ACHN (cell line): Measurements from ENCODE around the gene MARCHF10.

Experiments
- DNase-seq: peaks from one replicate; pipeline ENCODE4 v3.0.0-alpha.2; 2015
- in situ Hi-C: cut with HindIII; loops from 2 replicates; pipeline ENCODE4 v1.10.0; 2017; ENCODE audit warnings: low sequenced_read_pairs, low pct_ligation_motif_present, low pct_unique_long_range_greater_than_20kb

Gene MARCHF10

DNA sequence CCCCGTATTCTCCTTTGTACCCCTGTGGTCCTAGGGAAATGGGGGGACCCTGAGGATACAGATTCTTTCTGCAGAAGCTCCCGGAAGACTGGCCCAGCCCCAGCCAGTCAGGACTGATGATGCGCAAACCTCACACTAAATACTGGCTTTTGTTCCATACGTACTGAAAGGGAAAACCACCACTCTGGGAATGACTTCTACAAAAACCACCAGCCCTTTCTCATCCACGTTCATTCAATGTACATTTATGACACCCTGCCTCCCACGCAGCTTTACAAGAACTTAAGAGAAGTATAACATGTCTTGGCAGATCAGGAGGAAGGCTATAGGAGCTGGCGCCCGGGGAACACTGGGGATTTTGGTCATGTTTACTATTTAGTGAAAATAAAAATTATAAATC is 70.6 kb downstream of the MARCHF10 start:
- in situ Hi-C loops, result no loop called here
- no peak for DNase-seq

- no peak for DNase-seq
Observed at GRCh38 chr17:62735044-62735651, 73.0 kb downstream of the MARCHF10 start.

GRCh38 chr17:62732125-62732524 is 76.0 kb downstream of the MARCHF10 start:
- DNase-seq, result no peak
- in situ Hi-C loops, result no loop called here

More at GRCh38 chr17:62735044-62735651, 73.0 kb downstream of the MARCHF10 start:
- in situ Hi-C loops, result no loop called here

GRCh38 chr17:62727916-62728672 is 80.0 kb downstream of the MARCHF10 start:
- in situ Hi-C loops, result no loop called here
- no peak for DNase-seq

DNA sequence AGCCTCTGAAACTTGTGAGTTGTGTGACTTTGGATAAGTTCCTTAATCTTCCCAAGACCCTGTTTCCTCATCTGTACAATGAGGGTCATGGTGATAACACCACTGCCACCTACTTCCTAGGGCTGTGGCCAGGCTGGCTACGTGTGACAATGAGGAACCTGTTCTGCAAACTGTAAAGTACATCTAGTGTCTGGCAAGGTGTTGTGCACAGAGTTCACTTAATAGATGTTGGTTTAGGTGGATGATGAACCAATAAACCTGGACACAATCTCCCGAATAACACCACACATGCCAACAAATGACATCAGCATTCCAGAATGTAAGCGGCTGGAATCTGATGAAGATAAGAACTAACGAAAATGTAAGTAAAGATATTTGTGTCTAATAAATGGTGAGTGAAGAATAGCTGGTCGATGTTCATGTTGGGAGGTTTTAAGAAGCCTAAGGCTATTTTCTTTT is 82.3 kb downstream of the MARCHF10 start:
- DNase-seq, result no peak
- in situ Hi-C loops, result no loop called here

GRCh38 chr17:62724398-62725146 is 83.5 kb downstream of the MARCHF10 start:
- DNase-seq, result no peak
- in situ Hi-C loops, result no loop called here

- in situ Hi-C loops, result no loop called here
- DNase-seq, result no peak
Observed at GRCh38 chr17:62723842-62724241, 84.3 kb downstream of the MARCHF10 start.

- in situ Hi-C loops, result no loop called here
Observed at GRCh38 chr17:62722625-62723024, 85.5 kb downstream of the MARCHF10 start.

GRCh38 chr17:62720126-62720850 is 87.8 kb downstream of the MARCHF10 start:
- in situ Hi-C loops, result no loop called here
- peak; percentile 73 for DNase-seq

More at GRCh38 chr17:62722625-62723024, 85.5 kb downstream of the MARCHF10 start:
- no peak for DNase-seq

DNA sequence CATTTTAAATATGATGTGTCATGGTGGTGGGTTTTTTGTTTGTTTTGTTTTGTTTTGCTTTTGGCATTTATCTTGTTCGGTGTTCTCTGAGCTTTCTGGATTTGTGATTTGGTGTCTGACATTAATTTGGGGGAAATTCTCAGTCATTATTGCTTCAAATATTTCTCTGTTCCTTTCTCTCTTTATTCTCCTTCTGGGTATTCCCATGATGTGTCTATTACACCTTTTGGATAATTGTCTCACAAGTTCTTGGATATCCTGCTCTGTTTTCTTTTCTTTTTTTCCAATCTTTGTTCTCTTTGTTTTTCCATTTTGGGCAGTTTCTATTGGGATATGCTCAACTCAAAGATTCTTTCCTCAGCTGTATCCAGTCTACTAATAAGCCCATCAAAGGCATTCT is 88.5 kb downstream of the MARCHF10 start:
- in situ Hi-C loops, result no loop called here
- DNase-seq, result no peak

DNA sequence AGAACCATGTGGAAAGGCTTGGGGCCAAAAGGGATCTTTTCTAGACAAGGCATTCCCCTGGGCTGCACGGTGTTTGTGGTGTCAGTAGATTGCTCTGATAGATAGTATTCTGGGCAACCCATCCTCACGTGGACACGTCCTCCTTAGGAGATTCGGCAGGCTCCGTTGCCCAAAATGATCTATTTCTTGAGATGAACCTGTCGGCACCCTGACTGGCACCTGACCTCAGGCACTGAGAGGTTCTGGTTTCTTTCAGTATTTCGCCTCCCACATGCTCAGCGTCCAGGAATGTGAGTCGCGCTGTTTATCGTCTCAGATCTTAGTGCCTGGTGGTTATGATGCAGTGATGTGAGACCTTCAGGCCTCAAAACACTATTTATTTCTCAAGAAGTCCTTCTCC is 89.7 kb downstream of the MARCHF10 start:
- DNase-seq, result peak; percentile 51
- in situ Hi-C loops, result no loop called here

- in situ Hi-C loops, result no loop called here
- no peak for DNase-seq
Observed at GRCh38 chr17:62717889-62718288, 90.2 kb downstream of the MARCHF10 start.

DNA sequence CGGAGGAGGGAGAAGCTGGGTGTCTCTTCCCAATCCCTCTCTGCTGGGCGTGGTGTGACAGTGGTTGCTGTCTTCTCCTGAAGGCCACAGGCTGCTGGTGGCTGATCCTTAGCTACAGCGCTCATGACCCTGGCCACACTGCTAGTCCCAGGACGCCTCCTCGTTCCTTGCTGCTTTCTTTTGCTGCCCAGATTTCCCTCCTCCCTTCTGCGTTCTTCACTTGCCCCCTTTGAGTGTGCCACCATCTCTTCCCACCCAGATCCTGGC is 90.6 kb downstream of the MARCHF10 start:
- in situ Hi-C loops, result no loop called here

GRCh38 chr17:62716834-62717588 is 91.1 kb downstream of the MARCHF10 start:
- in situ Hi-C loops, result no loop called here
- no peak for DNase-seq

More for the DNA sequence above, 90.6 kb downstream of the MARCHF10 start:
- no peak for DNase-seq

GRCh38 chr17:62715882-62716390 is 92.2 kb downstream of the MARCHF10 start:
- in situ Hi-C loops, result no loop called here
- no peak for DNase-seq

DNA sequence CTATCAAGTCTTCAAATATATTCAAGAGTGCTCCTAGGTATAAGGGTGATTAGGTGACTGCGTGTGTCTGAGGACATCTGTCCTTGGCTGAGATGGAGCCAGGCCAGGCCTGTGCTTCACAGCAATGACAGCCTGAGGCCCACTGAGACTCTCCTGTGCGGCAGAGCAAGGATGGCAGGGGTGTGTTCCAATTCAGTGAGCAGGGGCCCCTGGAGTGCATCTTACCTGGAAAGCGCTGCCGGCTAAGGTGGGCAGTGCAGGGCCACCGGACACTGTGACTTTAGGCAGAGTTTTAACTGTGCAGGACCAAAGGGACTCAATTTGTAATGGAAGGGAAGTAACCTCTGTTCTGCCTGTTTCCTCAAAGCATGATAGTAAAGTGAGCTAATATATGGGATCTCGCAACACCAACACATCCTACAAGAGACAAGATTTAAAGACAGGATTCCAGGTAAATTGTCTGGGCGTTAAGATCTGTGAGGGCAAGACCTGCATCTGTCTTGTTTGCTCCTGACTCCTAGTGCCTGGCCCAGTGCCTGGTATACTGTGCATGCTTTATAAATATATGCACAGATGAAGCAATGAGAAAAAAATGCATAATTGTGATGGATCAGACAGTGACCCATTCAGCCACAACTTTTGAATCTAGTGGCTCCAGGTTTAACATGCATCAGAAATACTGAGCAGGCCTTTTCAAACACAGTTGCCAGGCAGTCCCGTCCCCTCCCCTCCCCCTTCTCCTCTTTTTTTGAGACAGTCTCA is 93.9 kb downstream of the MARCHF10 start:
- no peak for DNase-seq
- in situ Hi-C loops, result no loop called here

DNA sequence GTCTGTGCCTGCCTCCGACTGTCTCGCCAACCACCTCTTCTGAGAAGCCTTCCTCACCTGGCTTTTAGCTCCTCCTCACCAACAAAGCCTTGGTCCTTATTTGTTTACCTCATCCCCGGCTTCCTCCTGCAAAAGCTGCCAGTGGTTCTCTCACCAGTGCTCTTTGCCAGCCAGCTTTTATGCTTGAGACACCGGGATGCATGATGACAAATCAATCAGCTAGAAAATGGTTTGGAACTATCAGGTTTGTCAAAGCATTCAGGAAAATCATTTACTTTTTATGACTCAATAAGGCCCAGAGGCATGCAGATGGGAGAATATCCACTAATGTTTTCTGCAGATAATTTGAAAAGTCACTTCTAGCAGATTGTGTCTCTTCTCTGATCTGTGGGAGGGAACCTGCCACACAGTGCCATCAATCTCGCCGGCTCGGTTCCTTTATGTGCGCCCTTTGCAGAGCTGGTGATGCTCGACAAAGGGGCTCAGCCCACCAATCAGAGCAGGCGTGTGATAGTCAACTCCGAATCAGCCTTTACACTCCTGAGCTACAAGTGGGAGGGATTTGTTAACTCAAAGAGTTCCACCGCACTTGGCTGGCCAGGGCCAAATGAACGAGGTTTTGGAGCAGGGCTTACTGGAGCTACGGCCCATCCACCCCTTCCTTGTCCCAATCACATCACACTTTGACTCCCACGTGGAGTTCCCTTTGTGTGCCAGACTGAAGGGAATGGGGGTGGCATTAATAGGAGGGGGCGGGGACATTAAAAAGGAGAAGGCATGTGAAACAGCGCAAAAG is 94.8 kb downstream of the MARCHF10 start:
- in situ Hi-C loops, result no loop called here
- no peak for DNase-seq
